Measurements from ENCODE around the gene PPP1R15B.
"Not testable (repeated sequence)": the region's sequence is repeated elsewhere in the genome, so short reads cannot be mapped to it uniquely, and the experiment has no call there.

The PPP1R15B gene

GRCh38 chr1:204434116-204434755 is 22.6 kb upstream of the PPP1R15B start:
- Mint-ChIP-seq H3K4me3 (no peak overlapping the region), H3K27me3 (no peaks in the 10 kb centered on the region), H3K27ac (no peak overlapping the region), H3K9me3 (no peaks in the 10 kb centered on the region), H3K4me1 (peaks cover 8% of the 10 kb centered on the region)
- ATAC-seq (no peak), DNase-seq (no peak)

GRCh38 chr1:204432708-204433107 is 21.1 kb upstream of the PPP1R15B start:
- DNase-seq (no peak), ATAC-seq (no peak)
- Mint-ChIP-seq H3K4me3 (no peak overlapping the region), H3K27ac (no peak overlapping the region), H3K27me3 (no peaks in the 10 kb centered on the region), H3K4me1 (peaks cover 8% of the 10 kb centered on the region), H3K9me3 (no peaks in the 10 kb centered on the region)

- peaks cover 0 to 1% of the 10 kb centered on the region in 2 donors for H3K9me3 Mint-ChIP-seq
- H3K4me1 Mint-ChIP-seq = peaks cover 8% of the 10 kb centered on the region
- peak; percentile 67 to 75 for DNase-seq
- H3K27ac Mint-ChIP-seq = peak overlapping the region in 1 of 2 donors; percentile 45
- ATAC-seq = peak; percentile 89
- H3K27me3 Mint-ChIP-seq = no peaks in the 10 kb centered on the region
- H3K4me3 Mint-ChIP-seq = no peak overlapping the region
Observed at GRCh38 chr1:204431310-204432184, 19.9 kb upstream of the PPP1R15B start.

- ATAC-seq (no peak), DNase-seq (no peak)
- Mint-ChIP-seq H3K9me3 (peaks cover 0 to 4% of the 10 kb centered on the region in 2 donors), H3K27me3 (no peaks in the 10 kb centered on the region), H3K4me3 (no peak overlapping the region), H3K27ac (no peak overlapping the region), H3K4me1 (peaks cover 8% of the 10 kb centered on the region)
Observed at GRCh38 chr1:204429746-204430145, 18.1 kb upstream of the PPP1R15B start.

DNA sequence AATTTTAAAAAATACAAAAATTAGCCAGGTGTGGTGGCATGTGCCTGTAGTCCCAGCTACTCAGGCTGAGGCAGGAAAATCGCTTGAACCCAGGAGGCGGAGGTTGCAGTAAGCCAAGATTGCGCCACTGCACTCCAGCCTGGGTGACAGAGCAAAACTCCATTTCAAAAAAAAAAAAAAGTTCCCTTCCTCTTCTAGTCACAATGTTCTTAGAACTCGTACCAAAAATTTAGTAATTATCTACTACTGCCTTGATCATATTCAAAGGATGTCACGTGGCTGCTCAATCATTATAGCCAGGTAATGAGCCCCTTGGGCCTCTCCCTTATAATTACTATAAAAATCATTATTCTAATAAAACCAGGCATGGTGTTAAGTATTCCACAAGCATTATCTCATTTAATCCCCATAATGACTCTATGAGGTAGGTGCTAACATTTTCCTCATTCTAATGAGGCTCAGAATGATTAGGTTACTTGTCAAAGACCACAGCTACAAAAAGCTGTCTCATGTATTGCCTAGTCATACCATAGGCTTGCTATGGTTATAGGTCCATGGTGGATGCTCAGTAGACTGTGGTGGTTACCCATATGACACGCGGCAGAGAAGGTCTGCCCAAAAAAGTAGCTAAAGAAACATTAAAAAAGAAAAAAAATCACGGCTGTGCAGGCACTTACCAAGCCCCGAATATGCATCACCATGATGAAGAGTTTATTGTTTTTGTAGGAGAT is 15.5 kb upstream of the PPP1R15B start:
- DNase-seq = no peak
- peak overlapping the region in 1 of 2 donors; percentile 74 for H3K27ac Mint-ChIP-seq
- no peak for ATAC-seq
- H3K9me3 Mint-ChIP-seq = peaks cover 0 to 4% of the 10 kb centered on the region in 2 donors
- peaks cover 8% of the 10 kb centered on the region for H3K4me1 Mint-ChIP-seq
- H3K4me3 Mint-ChIP-seq = no peak overlapping the region
- no peaks in the 10 kb centered on the region for H3K27me3 Mint-ChIP-seq

DNA sequence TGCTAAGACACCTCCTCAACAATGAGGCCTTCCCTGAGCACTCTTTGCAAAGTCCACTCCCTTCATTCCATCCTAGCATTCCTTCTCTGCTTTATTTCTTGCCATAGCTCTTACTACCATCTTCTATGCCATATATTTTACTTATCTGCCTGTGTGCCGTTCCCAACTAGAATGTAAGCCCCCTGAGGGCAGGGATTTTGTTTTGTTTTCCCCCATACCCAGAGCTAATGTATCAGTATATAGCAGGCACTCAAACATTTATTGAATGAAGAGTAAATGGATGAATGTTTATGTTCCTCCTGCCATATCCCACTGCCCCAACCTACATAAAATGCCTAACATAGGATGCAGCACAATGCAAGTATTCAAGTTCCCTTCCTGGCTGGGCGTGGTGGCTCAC is 14.9 kb upstream of the PPP1R15B start:
- Mint-ChIP-seq H3K4me1 (peaks cover 5% of the 10 kb centered on the region), H3K9me3 (peaks cover 0 to 4% of the 10 kb centered on the region in 2 donors), H3K27me3 (no peaks in the 10 kb centered on the region), H3K27ac (peak overlapping the region in 1 of 2 donors; percentile 43), H3K4me3 (no peak overlapping the region)
- ATAC-seq (no peak), DNase-seq (no peak)

- no peak overlapping the region for H3K4me3 Mint-ChIP-seq
- no peak for ATAC-seq
- no peak for DNase-seq
Observed at GRCh38 chr1:204426035-204426436, 14.4 kb upstream of the PPP1R15B start.

GRCh38 chr1:204424621-204425020 is 13.0 kb upstream of the PPP1R15B start:
- Mint-ChIP-seq H3K27me3 (no peaks in the 10 kb centered on the region), H3K4me3 (no peak overlapping the region), H3K27ac (no peak overlapping the region), H3K4me1 (peaks cover 8% of the 10 kb centered on the region), H3K9me3 (peaks cover 0 to 4% of the 10 kb centered on the region in 2 donors)
- ATAC-seq (no peak), DNase-seq (no peak)

More at GRCh38 chr1:204426035-204426436, 14.4 kb upstream of the PPP1R15B start:
- no peaks in the 10 kb centered on the region for H3K27me3 Mint-ChIP-seq
- H3K9me3 Mint-ChIP-seq = peaks cover 0 to 4% of the 10 kb centered on the region in 2 donors
- peaks cover under 1% of the 10 kb centered on the region for H3K4me1 Mint-ChIP-seq
- H3K27ac Mint-ChIP-seq = peak overlapping the region in 1 of 2 donors; percentile 43

GRCh38 chr1:204422061-204422705 is 10.6 kb upstream of the PPP1R15B start:
- not testable (repeated sequence) for H3K27me3 Mint-ChIP-seq, ATAC-seq, H3K27ac Mint-ChIP-seq, H3K9me3 Mint-ChIP-seq, H3K4me3 Mint-ChIP-seq, DNase-seq
- H3K4me1 Mint-ChIP-seq = peaks cover 32% of the 10 kb centered on the region

DNA sequence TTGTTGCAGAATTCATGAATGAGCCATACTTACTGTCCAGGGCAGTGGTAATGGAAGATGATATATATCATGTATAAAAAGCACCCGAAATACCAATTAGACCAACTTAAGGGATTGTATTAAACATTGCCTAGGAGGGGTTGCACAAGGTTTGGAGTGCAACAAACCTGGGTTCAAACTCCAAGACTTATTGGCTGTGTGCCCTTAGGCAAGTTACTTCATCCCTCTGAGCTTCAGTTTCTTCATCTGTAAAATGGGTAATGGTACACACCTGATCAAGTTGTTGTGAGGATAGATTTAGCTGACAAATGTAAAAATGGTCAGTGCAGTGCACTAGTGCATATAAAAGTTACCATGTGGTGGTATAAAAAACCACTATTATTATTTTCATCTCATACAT is 9.8 kb upstream of the PPP1R15B start:
- no peak for DNase-seq
- ATAC-seq = no peak
- no peak overlapping the region for H3K27ac Mint-ChIP-seq
- H3K4me3 Mint-ChIP-seq = no peak overlapping the region
- no peaks in the 10 kb centered on the region for H3K27me3 Mint-ChIP-seq
- peaks cover 36% of the 10 kb centered on the region for H3K4me1 Mint-ChIP-seq
- H3K9me3 Mint-ChIP-seq = peaks cover 0 to 2% of the 10 kb centered on the region in 2 donors

GRCh38 chr1:204420039-204421004 is 8.7 kb upstream of the PPP1R15B start:
- peak overlapping the region in 1 of 2 donors; percentile 32 for H3K4me3 Mint-ChIP-seq
- H3K4me1 Mint-ChIP-seq = peaks cover 41% of the 10 kb centered on the region
- H3K9me3 Mint-ChIP-seq = no peaks in the 10 kb centered on the region
- peak overlapping the region in 1 of 2 donors; percentile 73 for H3K27ac Mint-ChIP-seq
- ATAC-seq (peak; percentile 27), DNase-seq (no peak)
- H3K27me3 Mint-ChIP-seq = no peaks in the 10 kb centered on the region

DNA sequence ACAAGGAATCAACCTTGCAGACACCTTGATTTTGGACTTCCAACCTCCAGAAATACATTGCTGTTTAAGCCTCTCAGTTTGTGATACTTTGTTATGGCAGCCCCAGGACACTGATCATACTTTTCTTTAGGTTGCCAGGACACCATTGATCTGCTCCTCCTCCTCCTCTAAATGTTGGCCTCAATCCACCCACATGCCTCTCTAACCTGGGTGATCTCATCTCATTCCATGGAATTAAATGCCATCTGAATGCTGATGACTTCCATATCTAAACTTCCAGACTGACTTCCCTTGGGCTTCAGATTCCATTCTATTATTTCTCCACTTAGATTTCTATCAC is 7.4 kb upstream of the PPP1R15B start:
- DNase-seq (no peak), ATAC-seq (no peak)
- Mint-ChIP-seq H3K4me3 (no peak overlapping the region), H3K27me3 (no peaks in the 10 kb centered on the region), H3K4me1 (peaks cover 46% of the 10 kb centered on the region), H3K27ac (no peak overlapping the region), H3K9me3 (no peaks in the 10 kb centered on the region)

DNA sequence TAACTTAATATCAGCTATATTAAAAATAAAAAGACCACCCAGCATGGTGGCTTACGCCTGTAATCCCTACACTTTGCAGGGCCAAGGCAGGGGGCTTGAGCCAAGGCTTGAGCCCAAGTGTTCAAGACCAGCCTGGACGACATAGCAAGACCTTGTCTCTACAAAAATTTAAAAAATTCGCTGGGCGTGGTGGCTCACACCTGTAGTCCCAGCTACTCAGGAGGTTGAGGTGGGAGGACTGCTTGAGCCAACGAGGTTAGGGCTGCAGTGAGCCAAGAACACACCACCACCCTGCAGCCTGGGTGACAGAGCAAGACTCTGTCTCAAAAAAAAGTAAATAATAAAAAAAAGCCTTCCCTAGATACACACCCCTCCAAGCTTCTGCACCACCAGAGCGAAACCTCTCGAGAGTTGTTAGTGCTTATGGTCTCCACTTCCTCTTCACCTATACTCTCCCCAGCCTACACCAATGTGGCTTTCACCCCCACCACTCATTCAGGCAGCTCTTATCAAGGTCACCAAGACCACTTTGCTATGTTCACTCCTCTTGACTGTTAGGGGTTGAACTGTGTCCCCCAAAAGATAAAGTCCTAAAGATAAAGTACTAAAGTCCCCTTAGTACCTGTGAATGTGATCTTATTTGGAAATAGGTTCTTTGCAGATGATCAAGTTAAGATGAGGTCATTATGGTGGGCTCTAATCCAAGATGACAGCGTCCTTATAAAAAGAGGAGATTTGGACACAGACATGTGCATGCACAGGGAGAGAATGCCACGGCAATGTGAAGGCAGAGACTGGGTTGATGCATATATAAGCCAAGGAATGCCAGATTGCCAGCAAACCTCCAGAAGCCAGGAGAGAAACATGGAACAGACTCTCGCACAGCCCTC is 6.8 kb upstream of the PPP1R15B start:
- H3K9me3 Mint-ChIP-seq = no peaks in the 10 kb centered on the region
- peak overlapping the region in 1 of 2 donors; percentile 67 for H3K27ac Mint-ChIP-seq
- peaks cover 47% of the 10 kb centered on the region for H3K4me1 Mint-ChIP-seq
- peak; percentile 69 for ATAC-seq
- no peak overlapping the region for H3K4me3 Mint-ChIP-seq
- no peaks in the 10 kb centered on the region for H3K27me3 Mint-ChIP-seq
- DNase-seq = no peak

Measured in stimulated activated naive CD8-positive, alpha-beta T cell treated with anti-CD3 and anti-CD28 coated beads, Interleukin-15, amount 100 ng/mL, for 72 hours (primary cell).